Measurements from ENCODE around the gene AFDN. TPM values are rescaled to one million over a fixed set of nuclear protein-coding genes. Genes with fewer than 3 reads are reported as not detected.

Gene AFDN
- total RNA-seq, 1 experiment from 2014 or later, result 107 TPM

- DNase-seq (ENCODE audit: low spot score), result no peak
- no peaks in the 10 kb centered on the region for H3K27me3 ChIP-seq (replicated peaks; ENCODE audit: insufficient read depth, low read depth, low read length, poor library complexity)
- H3K4me3 ChIP-seq (ENCODE audit: low read depth, low read length, poor library complexity, severe bottlenecking), result no peak overlapping the region
- H3K4me1 ChIP-seq (ENCODE audit: insufficient read depth, low read length, poor library complexity, severe bottlenecking), result no peaks in the 10 kb centered on the region
- intact Hi-C loops (cut with micrococcal nuclease; ENCODE audit: unreplicated experiment), result no loop called here
- H3K36me3 ChIP-seq (ENCODE audit: insufficient read depth, low read length, poor library complexity, severe bottlenecking), result no peaks in the 10 kb centered on the region
- H3K27ac ChIP-seq (ENCODE audit: low read depth, low read length, poor library complexity, severe bottlenecking), result no peak overlapping the region
- ChIA-PET CTCF (no interaction called here), POLR2A (ENCODE audit: low non-redundant PET) (no interaction called here)
- no peak for TF ChIP-seq EZH2 (IDR thresholded peaks at IDR 0.05; ENCODE audit: borderline replicate concordance, low read depth, low read length, poor library complexity, severe bottlenecking)
- TF ChIP-seq, protein P1, sequence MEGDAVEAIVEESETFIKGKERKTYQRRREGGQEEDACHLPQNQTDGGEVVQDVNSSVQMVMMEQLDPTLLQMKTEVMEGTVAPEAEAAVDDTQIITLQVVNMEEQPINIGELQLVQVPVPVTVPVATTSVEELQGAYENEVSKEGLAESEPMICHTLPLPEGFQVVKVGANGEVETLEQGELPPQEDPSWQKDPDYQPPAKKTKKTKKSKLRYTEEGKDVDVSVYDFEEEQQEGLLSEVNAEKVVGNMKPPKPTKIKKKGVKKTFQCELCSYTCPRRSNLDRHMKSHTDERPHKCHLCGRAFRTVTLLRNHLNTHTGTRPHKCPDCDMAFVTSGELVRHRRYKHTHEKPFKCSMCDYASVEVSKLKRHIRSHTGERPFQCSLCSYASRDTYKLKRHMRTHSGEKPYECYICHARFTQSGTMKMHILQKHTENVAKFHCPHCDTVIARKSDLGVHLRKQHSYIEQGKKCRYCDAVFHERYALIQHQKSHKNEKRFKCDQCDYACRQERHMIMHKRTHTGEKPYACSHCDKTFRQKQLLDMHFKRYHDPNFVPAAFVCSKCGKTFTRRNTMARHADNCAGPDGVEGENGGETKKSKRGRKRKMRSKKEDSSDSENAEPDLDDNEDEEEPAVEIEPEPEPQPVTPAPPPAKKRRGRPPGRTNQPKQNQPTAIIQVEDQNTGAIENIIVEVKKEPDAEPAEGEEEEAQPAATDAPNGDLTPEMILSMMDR (conservative IDR thresholded peaks at IDR 0.05; ENCODE audit: low read depth, low read length), result no peak
- BruUV-seq (replicated peaks), result no TSS peak
- no peaks in the 10 kb centered on the region for H3K9me3 ChIP-seq (ENCODE audit: low read depth, low read length, poor library complexity, severe bottlenecking)
These were observed 31.3 kb upstream of the AFDN start for GRCh38 chr6:167795321-167795811.

DNA sequence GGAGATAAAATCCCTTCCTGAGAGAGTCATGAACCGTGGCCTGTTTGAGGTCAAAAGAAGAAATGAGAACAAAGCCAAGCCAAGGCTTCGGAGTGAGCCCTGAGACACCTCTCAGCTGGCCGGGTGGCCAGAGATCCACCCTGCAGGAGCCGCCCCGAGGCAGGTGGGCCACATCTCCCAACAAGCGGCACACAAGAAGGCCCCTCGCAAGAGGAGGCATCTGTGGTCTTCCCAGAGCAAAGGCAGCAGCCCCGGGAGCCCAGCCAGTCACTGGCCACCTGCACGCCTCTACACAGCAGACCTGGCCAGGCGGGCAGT lies 30.9 kb upstream of the AFDN start:
- Histone ChIP-seq H3K36me3 (ENCODE audit: insufficient read depth, low read length, poor library complexity, severe bottlenecking) (no peaks in the 10 kb centered on the region), H3K4me1 (ENCODE audit: insufficient read depth, low read length, poor library complexity, severe bottlenecking) (no peaks in the 10 kb centered on the region), H3K27me3 (replicated peaks; ENCODE audit: insufficient read depth, low read depth, low read length, poor library complexity) (no peaks in the 10 kb centered on the region), H3K27ac (ENCODE audit: low read depth, low read length, poor library complexity, severe bottlenecking) (no peak overlapping the region), H3K4me3 (ENCODE audit: low read depth, low read length, poor library complexity, severe bottlenecking) (no peak overlapping the region), H3K9me3 (ENCODE audit: low read depth, low read length, poor library complexity, severe bottlenecking) (no peaks in the 10 kb centered on the region)
- intact Hi-C loops (cut with micrococcal nuclease; ENCODE audit: unreplicated experiment), result no loop called here
- CTCF ChIA-PET, result no interaction called here
- no TSS peak for BruUV-seq (replicated peaks)
- POLR2A ChIA-PET (ENCODE audit: low non-redundant PET), result no interaction called here
- DNase-seq (ENCODE audit: low spot score), result no peak
- TF ChIP-seq EZH2 (IDR thresholded peaks at IDR 0.05; ENCODE audit: borderline replicate concordance, low read depth, low read length, poor library complexity, severe bottlenecking), result no peak
- TF ChIP-seq, protein P1 (conservative IDR thresholded peaks at IDR 0.05; ENCODE audit: low read depth, low read length), result no peak

GRCh38 chr6:167796192-167796981 lies 30.3 kb upstream of the AFDN start:
- H3K27me3 ChIP-seq (replicated peaks; ENCODE audit: insufficient read depth, low read depth, low read length, poor library complexity), result no peaks in the 10 kb centered on the region
- no peak overlapping the region for H3K27ac ChIP-seq (ENCODE audit: low read depth, low read length, poor library complexity, severe bottlenecking)
- TF ChIP-seq EZH2 (IDR thresholded peaks at IDR 0.05; ENCODE audit: borderline replicate concordance, low read depth, low read length, poor library complexity, severe bottlenecking), result no peak
- TF ChIP-seq, protein P1 (conservative IDR thresholded peaks at IDR 0.05; ENCODE audit: low read depth, low read length), result no peak
- no TSS peak for BruUV-seq (replicated peaks)
- H3K4me1 ChIP-seq (ENCODE audit: insufficient read depth, low read length, poor library complexity, severe bottlenecking), result no peaks in the 10 kb centered on the region
- no peak overlapping the region for H3K4me3 ChIP-seq (ENCODE audit: low read depth, low read length, poor library complexity, severe bottlenecking)
- H3K36me3 ChIP-seq (ENCODE audit: insufficient read depth, low read length, poor library complexity, severe bottlenecking), result no peaks in the 10 kb centered on the region
- DNase-seq (ENCODE audit: low spot score), result no peak
- no peaks in the 10 kb centered on the region for H3K9me3 ChIP-seq (ENCODE audit: low read depth, low read length, poor library complexity, severe bottlenecking)
- intact Hi-C loops (cut with micrococcal nuclease; ENCODE audit: unreplicated experiment), result no loop called here
- CTCF ChIA-PET, result no interaction called here
- POLR2A ChIA-PET (ENCODE audit: low non-redundant PET), result no interaction called here
